OCI-M1 (cell line): Measurements from ENCODE around the gene NTSR2.

Experiments
- DNase-seq: peaks from one replicate; lab custom pipeline; 2025; lab: John Stamatoyannopoulos, UW

The NTSR2 gene

DNA sequence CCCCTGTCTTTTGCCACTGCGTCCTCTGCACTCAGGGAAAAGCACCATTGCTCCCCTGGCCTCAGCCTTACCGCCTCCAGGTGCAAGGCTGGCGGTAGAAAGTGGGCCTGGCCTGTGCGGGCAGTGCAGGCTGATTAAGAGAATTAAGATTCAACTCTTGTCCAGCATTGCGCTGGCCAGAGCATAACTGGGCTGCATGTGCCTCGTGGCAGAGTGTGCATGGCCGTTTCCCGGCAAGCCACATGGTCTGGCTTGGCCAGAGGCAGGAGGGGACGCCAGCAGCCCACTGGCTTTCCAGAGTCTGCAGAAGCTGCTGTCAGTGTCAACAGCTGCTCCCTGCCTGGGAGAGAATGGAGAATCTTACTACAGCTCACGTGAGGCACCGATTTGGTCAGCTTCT lies 12.3 kb downstream of the NTSR2 start:
- DNase-seq: no peak

DNA sequence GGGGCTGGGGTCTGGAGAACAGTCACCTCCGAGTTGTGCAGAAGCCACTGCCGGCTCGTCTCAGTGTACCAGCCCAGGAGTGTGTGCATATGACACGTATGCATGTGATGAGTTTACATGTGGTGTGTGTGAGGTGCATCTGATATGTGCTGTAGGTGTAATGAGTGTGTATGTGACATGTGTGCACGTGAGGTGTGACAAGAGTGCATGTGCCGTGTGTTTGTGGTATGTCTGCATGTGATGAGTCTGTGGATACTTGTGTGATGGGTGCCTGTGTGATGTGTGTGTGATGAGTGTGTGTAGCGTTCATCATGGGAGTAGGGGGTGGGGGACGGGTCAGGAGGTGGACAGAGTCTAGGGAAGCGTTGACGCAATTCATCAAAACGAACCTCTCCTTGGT lies 12.8 kb downstream of the NTSR2 start:
- DNase-seq: no peak

DNA sequence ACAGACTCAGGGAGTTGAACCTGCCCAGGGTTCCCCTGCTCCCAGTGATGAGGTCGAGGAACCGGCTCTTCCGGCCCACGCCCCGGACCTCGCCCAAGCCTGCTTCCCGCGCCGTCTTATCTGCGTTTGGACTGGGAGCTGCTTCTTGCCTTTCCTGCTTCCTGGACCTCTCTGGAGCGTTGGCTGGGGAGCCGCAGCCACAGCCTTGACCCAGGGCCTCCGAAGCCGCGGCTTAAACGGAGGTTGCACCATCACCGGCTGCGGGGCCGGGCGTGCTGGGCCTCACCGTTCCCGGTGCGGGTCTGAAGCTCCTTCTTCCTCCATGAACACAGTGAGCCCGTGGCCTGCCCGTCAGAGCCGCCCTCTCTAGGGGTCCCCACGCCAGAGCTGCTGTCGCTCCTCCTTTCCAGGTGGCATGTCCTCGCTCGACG lies 13.3 kb downstream of the NTSR2 start:
- DNase-seq: no peak

DNA sequence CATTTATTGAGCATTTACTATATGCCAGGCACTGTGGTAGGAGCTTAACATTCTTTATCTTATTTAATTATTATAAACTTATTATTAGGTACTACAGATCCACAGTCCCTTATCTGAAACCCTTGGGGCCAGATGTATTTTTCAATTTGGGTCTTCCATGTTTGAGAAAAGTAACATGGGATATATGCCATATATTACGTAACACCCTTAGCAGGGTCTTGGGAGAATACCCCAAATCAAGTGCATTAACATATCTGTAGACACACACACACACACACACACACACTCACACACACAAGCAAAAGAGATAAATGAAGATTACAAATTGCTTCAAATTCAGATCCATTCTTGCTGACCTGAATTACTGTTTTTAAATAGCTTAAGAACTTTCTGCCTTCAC lies 13.7 kb downstream of the NTSR2 start:
- no peak for DNase-seq

DNA sequence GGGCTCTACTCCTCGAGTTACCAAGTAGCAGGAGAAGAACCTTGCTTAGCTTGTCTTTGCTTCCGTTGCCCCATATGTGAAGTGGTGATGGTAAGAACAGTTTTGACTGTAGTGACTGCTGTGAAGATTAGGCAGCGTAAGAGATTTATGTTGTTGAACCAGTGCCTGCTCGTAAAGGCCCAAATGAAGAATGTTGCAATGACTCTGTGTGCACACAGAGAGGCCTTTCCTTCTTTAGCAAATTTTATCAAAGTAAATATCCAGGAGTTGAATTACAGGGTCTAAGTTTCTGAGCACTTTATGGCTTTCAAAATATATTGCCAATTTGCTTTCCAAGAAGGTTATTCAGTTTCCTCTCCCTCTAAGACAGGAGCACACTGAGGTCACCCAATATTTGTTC lies 14.5 kb downstream of the NTSR2 start:
- DNase-seq: no peak

DNA sequence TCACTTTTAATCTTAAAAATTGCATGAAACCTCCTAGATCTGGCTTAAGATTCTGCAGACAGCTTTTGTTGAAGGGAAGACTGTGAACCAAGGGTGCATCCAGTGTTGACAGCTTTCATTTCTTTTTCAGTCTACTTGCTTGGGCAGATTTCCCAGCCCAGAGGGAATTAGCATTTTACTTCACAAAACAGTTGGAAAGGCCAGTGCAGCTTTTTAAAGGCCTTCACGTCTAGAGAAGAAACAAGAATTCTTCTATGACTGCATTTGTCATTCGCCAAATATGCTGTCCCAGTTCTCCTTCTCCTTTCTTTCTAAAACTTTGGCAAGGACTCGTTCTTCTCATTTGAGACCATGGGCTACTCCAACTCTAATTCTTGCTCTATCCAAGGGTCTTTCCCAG lies 17.4 kb downstream of the NTSR2 start:
- DNase-seq: no peak

DNA sequence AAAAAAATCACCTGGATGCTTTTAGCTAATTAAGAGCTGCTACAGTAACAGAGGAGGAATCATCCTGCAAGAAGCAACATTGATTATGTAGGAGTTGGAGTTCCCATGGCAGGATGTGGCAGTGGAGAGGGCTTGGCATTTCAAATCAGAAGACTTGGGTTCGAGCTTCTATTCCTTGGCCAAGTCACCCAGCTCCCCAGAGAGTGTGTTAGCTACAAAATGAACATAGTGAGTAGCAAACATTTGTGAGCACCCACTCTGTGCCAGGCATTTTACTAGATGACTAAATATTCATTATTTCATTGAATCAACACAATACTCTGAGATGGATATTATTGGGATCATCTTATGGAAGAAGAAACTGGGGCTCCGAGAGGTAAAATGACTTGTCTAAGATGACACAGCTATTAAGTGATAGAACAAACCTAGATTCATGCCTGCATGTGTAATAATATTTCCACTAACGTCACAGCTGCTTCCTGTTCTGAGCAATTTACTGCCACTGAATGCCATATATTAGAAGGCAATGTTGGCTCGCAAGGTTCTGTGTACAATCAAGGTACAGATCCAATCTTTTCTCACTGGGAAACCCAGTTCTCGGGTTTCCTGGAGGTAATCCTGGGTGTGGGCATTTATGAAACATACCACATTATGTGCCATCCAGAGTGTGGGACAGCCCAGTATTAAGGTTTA lies 18.0 kb downstream of the NTSR2 start:
- no peak for DNase-seq

DNA sequence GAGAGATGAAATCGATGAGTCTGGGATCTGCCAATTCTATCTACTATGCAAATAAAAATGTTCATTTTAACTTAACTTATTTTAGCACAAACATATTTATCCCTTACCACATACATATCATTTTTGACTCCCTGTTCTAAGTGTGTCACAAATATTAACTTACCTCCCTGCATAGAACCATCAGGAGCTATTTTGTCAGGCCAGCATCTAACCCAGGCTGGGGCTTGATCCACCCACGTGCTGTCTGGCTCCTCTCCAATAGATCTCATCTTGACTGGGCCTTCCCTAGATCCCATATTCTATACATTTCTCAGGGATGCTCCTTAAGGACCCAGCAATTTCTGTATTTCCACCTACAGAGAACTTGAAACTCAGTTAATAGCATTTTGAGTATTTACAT lies 20.9 kb downstream of the NTSR2 start:
- no peak for DNase-seq

DNA sequence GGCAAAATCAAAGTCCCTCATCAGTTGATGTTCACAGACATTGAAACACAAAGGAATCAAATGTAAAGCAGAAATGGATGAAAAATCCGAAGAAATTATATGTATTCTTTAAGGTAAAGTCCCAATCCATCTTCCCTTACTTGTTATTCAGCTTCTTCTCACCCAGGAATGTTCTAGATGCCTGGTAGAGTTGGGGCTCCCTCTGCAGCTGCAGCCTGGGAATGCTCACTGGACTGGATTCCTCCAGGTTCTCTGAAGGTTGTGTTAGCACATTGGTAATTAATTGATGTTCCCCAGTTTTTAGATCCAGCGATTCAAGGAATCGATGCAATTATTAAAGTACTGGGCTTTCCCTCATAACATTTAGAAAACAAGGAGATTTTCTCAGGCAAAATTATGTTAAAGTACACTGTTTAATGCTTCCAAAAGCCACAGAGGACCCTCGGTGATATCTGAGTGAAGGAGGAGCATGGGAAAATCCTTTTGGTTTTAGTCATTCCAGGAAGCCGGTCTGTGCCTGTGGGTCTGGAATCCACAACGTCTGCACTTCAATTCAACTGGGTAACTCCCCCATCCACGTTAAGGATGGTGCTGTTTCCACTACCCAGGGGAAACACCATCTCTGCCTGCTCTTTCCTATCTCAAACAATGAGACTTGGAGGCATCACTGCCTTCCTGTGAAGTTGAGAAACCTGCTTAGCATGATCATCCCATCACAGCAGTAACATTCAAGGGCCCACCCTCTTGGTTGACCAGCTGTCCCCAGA lies 22.0 kb downstream of the NTSR2 start:
- peak; percentile 2 for DNase-seq

DNA sequence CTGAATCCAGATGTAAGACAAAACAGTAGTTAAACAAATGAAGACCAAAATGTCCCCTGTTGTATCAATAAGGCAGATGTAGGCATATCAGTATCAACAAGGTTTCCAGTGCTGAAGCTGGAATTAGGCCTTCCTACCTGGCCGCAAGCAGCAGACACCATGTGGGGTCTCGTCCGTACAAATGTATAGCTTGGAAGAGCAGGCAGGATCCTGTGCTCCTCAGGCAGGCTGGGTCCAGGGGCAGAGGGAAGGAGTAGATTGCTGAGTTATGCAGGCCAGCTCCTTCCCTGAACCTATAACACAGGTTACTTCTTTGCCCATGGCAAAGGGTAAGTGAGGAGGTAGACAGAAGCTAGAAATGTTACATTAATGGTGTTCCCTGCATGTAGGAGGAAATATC lies 23.5 kb downstream of the NTSR2 start:
- no peak for DNase-seq

DNA sequence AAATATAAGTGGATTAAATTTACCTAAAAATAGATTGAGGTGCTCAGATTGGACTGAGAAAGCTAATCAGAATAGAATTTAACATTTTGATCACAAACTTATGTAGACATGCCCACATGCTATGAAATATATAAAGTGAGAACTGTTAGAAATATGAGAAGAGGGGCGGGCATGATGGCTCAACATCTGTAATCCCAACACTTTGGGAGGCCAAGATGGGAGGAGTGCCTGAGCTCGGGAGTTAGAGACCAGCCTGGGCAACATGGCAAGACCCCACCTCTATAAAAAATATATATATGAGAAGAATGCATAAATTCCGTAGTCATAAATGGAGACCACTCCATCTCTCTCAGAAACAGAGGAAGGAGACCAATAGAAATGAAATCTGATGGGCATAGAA lies 25.7 kb downstream of the NTSR2 start:
- no peak for DNase-seq

DNA sequence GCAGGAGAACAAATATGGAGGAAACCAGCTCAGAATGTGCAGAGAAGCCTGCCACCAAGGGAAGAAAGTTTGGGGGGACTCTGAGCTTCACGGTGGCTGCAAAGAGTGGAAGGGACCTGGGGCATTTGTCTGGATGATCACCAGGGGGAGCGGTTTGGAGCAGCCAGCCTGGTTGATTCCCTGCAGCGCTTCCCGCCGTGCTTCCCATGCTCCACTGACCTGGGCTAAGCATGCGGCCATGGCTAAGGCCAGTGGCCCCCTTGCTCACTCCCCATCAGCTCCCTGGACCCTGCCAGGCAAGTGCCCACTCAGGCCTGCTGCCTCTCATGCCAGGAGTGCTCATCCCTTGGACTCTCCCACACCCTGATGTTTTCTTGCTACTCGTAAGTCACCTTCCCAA lies 27.0 kb downstream of the NTSR2 start:
- DNase-seq: no peak

DNA sequence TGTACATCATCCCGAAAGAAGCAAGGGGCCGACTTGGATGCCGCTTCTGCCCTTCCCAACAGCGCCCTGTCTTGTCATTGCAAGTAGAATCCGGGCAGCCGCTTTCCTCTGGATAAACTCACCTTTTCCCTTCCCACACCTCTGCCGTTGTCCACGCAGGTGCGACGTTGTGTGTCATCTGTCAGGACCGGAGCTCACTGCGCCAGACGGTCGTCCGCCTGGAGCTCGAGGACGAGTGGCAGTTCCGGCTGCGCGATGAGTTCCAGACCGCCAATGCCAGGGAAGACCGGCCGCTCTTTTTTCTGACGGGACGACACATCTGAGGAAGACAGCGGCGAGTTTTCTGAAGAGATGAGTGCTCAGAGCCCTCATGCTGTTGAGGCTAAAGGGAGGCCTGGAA lies 29.9 kb downstream of the NTSR2 start:
- no peak for DNase-seq

DNA sequence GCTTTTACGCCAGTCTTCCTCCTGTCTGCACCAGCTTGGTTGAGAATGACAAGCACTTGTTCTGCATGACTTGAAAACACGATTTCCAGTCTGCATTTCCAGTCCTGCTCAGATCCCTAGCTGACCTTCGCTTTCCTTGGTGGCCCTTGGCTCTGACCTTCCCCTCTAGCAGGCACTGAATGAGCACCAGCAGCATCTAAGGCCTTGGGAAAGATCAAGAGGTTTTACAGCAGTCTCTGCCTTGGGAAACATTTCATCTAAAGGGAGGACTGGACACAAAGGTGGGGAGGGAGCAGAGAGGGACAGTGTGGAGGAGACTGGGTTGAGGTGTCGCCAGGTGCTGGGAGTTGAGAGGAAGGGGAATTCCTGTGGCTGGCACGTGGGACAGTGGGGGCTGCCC lies 30.5 kb downstream of the NTSR2 start:
- DNase-seq: no peak

DNA sequence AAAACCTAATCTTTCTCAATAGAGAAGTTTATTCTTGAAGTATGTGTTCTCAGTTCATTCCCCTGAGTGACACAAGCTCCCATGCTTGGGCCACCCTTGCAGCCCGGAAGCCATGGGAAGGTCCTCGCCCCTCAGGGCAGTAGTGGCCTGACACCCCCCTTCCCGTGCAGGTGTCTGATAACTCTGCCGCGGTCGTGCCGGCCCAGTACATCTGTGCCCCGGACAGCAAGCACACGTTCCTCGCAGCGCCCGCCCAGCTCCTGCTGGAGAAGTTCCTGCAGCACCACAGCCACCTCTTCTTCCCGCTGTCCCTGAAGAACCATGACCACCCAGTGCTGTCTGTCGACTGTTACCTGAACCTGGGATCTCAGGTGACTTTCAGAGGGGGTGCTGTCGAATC lies 32.4 kb downstream of the NTSR2 start:
- no peak for DNase-seq

DNA sequence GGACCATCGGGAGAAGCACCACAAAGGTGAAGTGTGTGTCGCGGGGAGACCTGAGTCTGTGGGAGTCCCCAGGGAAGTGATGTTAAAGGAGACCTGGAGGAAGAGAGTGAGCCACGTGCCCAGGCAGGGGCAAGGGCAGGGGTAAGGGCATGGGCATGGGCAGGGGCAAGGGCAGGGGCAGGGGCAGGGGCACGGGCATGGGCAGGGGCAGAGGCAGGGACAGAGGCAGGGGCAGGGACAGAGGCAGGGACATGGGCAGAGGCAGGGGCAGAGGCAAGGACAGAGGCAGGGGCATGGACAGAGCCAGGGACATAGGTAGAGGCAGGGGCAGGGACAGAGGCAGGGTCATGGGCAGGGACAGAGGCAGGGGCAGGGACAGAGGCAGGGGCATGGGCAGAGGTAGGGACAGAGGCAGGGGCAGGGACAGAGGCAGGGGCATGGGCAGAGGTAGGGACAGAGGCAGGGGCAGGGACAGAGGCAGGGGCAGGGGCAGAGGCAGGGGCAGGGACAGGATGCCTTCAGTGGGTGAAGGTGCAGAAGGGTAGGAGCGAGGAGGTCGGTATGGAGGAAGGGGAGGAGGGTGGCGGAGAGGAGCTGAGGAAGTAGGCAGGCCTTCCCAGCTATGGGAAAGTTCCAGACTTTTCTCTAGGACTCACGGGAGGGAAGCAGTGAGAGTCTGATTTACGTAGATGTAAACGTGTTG lies 33.3 kb downstream of the NTSR2 start:
- DNase-seq: no peak

DNA sequence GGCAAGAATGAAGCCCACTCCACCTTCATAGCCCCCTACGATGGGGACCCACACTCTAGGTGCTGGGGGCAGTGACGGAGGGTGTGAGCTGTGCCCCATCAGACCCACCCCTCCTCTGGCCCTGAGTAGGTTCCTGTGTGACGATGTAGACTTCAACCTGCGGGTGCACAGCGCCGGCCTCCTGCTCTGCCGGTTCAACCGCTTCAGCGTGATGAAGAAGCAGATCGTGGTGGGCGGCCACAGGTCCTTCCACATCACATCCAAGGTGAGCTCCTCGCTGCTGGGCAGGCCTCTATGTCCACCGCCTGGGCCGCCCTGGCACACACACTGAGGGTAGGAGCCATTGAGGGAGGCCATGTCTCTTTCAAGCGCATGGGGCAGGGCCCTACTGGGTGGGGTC lies 34.9 kb downstream of the NTSR2 start:
- no peak for DNase-seq

DNA sequence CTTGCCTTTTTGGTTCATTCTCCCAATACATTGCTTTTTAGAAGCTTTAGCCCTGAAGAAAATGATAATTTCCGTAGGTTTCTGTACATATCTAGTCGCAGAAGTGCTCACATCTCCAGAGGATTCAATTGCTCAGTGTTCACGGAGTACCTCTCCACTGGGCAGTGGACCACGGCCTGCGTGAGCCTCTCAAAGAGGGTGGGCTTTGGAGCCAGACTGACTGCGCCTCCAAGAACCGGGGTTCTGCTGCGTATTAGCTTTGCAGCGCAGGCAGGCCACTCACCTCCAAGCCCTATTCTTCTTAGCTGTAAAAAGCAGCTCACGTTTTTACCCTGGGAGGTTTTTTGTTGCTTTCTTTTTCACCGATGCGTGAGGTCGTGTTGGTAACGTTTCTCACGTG lies 35.4 kb downstream of the NTSR2 start:
- DNase-seq: no peak

DNA sequence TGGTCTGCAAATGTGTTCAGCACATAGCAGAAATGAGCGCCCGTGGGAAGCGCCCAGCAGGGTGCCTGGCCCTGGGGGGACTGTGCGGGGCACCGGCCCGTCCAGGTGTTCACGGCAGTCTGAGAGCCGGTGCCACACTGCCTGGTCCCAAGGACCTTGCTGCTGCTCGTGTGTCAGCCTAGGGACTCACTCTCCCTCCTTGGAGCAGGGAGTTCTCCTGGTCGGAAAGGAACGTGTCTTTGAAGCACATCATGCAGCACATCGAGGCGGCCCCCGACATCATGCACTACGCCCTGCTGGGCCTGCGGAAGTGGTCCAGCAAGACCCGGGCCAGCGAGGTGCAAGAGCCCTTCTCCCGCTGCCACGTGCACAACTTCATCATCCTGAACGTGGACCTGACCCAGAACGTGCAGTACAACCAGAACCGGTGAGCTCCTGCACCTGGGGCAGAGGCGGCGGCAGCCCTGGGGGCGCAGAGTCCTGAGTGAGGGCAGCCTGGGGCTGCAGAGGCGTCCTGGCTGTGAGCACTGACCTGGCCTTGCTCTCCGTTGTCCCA lies 36.0 kb downstream of the NTSR2 start:
- no peak for DNase-seq

DNA sequence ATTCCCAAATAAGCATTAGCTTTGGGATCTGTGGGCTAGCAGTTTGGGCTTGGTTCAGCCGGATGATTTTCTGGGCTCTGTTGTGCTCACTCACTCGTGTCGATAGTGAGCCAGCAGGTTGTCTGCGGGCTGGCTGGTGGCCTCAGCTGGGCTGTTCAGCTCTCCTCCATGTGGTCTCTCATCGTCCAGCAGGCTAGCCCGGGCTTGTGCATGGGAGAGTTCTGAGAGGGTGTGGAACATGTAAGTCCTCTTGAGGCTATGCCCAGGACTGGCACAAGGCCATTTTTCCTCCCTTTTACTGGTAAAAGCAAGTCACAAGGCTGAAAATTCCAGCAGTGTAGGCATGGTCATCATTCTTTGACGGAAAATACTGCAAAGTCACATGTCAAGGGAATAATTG lies 38.5 kb downstream of the NTSR2 start:
- no peak for DNase-seq

DNA sequence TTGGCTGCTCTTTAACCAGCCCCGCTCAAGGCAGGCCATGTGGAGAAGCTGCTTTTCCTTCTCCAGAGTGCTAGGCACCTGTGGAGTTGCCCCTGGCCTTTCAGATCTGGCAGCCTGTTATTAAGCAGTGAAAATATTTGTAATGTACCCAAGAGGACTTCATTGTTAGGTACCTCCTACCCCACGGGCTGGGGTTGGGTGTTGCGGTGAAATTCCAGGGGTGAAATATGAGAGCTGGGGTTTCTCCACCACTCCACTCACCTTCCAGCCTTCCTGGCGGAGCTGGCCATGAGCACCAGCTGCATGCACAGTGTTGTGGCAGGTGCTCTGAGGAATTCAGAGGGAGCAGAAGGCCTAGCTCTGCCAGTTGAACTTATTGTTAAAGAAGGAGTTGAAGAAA lies 39.1 kb downstream of the NTSR2 start:
- no peak for DNase-seq

DNA sequence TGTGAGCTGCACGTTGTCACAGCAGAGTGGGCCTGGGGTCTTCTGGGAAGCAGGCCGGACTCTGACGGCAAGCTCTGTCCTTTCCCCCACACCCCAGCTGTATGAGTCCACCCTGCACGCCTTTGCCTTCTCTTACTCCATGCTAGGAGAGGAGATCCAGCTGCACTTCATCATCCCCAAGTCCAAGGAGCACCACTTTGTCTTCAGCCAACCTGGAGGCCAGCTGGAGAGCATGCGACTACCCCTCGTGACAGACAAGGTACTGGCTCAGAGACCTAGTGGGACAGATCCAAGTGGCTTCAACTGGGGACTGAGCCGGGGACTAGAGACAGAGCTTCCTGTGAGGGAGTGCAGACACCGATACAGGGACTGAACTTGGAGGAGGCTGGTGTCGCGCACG lies 40.1 kb downstream of the NTSR2 start:
- DNase-seq: no peak

DNA sequence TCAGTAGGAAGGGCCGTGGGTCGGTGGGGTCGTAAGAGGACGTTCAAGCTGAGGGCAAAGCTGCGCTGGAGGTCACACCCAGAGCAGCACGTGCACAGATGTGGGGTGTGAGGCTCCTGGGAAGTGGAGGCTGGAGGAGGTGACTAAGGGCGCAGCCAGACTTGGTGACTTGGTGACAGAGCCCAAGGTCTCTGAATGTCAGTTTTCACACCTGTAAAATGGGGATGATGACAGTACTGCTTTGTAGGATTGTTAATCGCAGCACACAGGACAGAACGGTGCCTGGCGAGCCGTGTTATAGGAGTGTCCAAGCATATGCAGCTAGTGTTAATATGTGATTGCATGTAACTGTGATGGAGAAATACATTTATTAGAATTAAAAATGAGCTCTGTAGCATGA lies 40.8 kb downstream of the NTSR2 start:
- no peak for DNase-seq
